ENCODE measurements around the gene SCAF1.
A peak's percentile ranks its signal among the peaks of the same experiment; 100 is the strongest.

Gene SCAF1

GRCh38 chr19:49686503-49687088 is 44.6 kb downstream of the SCAF1 start:
- no peak for DNase-seq

- no peak for DNase-seq
Measured at GRCh38 chr19:49687150-49687549, 45.1 kb downstream of the SCAF1 start.

- no peak for DNase-seq
Measured at GRCh38 chr19:49687566-49688316, 45.7 kb downstream of the SCAF1 start.

- DNase-seq = no peak
Measured at GRCh38 chr19:49688531-49689132, 46.6 kb downstream of the SCAF1 start.

- DNase-seq = no peak
Measured at GRCh38 chr19:49689133-49690078, 47.4 kb downstream of the SCAF1 start, which contains the start of gene ADM5. Gene ADM5 (plus strand): TSS chr19:49689594. CDS start chr19:49689838, 244 bp downstream.

- no peak for DNase-seq
Measured at GRCh38 chr19:49690079-49690655, 48.2 kb downstream of the SCAF1 start.

GRCh38 chr19:49690656-49691242 is 48.7 kb downstream of the SCAF1 start, which contains the start of gene CPT1C:
Gene CPT1C (plus strand): TSS chr19:49691116. CDS start chr19:49692253, 1,137 bp downstream.
- peak; percentile 85 for DNase-seq

GRCh38 chr19:49691243-49692146 is 49.5 kb downstream of the SCAF1 start:
- DNase-seq = peak; percentile 85

GRCh38 chr19:49692147-49692506 is 50.1 kb downstream of the SCAF1 start:
- DNase-seq = no peak

GRCh38 chr19:49696115-49696514 is 54.1 kb downstream of the SCAF1 start:
- DNase-seq = no peak

GRCh38 chr19:49696865-49697264 is 54.9 kb downstream of the SCAF1 start:
- DNase-seq = no peak

- DNase-seq = no peak
Measured at GRCh38 chr19:49699364-49699763, 57.4 kb downstream of the SCAF1 start.

- no peak for DNase-seq
Measured at GRCh38 chr19:49700563-49700962, 58.6 kb downstream of the SCAF1 start.

GRCh38 chr19:49701271-49701786 is 59.3 kb downstream of the SCAF1 start:
- DNase-seq = no peak

- no peak for DNase-seq
Measured at GRCh38 chr19:49704888-49705642, 63.1 kb downstream of the SCAF1 start.

- DNase-seq = no peak
Measured at GRCh38 chr19:49705919-49706318, 63.9 kb downstream of the SCAF1 start.
